Liver (tissue), 3 donors: ENCODE data around the gene REPS1.

Experiments
- EGR1 ChIP-seq, 2 donors: IDR thresholded peaks; 2 replicates each; pipeline ENCODE4 v1.6.1; 2016 to 2018; ENCODE audit warnings: antibody characterized with exemption in 2 of 2, low read depth in 2 of 2
- FOXA2 ChIP-seq: IDR thresholded peaks from 2 replicates; pipeline ENCODE4 v1.6.1; 2016; ENCODE audit warnings: antibody characterized with exemption
- GABPA ChIP-seq, 2 donors: IDR thresholded peaks in 1 of 2; conservative IDR thresholded peaks in 1 of 2; 2 replicates each; pipeline ENCODE4 v1.6.1; 2016; ENCODE audit warnings: antibody characterized with exemption in 2 of 2, mild to moderate bottlenecking in 1 of 2, moderate library complexity in 1 of 2
- JUND ChIP-seq, 2 donors: IDR thresholded peaks; 2 replicates each; pipeline ENCODE4 v1.6.1; 2016; ENCODE audit warnings: antibody characterized with exemption in 2 of 2
- RAD21 ChIP-seq, 2 donors: IDR thresholded peaks; 2 replicates each; pipeline ENCODE4 v1.6.1; 2016; ENCODE audit warnings: antibody characterized with exemption in 2 of 2, mild to moderate bottlenecking in 2 of 2
- SP1 ChIP-seq: IDR thresholded peaks from 2 replicates; pipeline ENCODE4 v1.6.1; 2018; ENCODE audit warnings: antibody characterized with exemption, mild to moderate bottlenecking
- TAF1 ChIP-seq: conservative IDR thresholded peaks from 2 replicates; pipeline ENCODE4 v1.6.1; 2016; ENCODE audit warnings: antibody characterized with exemption, mild to moderate bottlenecking
- YY1 ChIP-seq: IDR thresholded peaks from 2 replicates; pipeline ENCODE4 v1.6.1; 2016; ENCODE audit warnings: antibody characterized with exemption, mild to moderate bottlenecking
- TF ChIP-seq, protein P1 (sequence below): fragments of 150-350 bp; IDR thresholded peaks from 2 replicates; pipeline ENCODE4 v1.5.1; 2017; ENCODE audit warnings: improper control_type of control experiment, low read depth, low read length; ENCODE audit not compliant: missing input control
- TF ChIP-seq, protein P2 (sequence below): IDR thresholded peaks from 2 replicates; pipeline ENCODE4 v1.6.1; 2016; ENCODE audit warnings: antibody characterized with exemption, mild to moderate bottlenecking
- TF ChIP-seq, protein P3 (sequence below): IDR thresholded peaks from 2 replicates; pipeline ENCODE4 v1.6.1; 2016; ENCODE audit warnings: antibody characterized with exemption
- TF ChIP-seq, protein P4 (sequence below): IDR thresholded peaks from 2 replicates; pipeline ENCODE4 v1.6.1; 2016; ENCODE audit warnings: antibody characterized with exemption
- donor health status: healthy.
- donor health status: healthy.

DNA sequence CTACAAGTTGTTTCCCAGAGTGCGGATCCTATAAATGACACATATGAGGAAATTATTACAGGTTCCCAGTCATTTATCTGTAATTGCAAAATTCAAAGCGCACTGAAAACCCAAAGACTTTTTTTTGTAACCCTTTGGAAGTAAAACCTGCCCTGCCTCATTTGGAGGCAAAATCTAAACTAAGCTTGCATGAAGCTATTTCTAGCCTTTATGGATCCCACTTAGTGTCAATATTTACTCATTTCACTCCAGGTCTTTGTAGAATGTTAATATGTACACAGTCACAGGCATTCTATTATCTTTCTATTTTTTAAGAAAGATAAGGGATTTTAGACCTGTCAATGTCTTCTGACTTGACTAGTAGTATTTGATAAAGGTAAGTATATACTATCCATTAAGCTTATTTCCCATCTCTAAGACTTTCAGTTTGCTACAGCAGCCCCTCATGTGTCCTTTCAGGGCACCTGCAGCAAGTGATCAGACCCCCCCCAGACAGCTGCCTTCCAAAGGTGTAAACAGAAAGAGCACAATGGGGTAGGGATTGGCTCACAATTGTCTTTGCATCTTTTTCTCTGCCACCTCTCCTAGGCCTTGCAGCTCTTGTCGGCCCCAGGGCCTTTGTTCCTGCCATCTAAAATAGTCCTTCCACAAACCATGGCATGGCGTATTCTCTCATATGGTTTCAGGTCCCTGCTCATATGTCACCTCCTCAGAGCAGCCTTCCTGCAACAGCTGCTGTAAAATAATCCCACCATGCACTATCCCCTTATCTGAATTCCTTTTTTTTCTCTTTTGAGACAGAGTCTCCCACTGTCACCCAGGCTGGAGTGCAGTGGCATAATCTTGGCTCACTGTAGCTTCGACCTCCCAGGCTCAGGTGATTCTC lies 1.3 kb upstream of the REPS1 start:
- TF ChIP-seq SP1 = no peak
- TF ChIP-seq, protein P1, sequence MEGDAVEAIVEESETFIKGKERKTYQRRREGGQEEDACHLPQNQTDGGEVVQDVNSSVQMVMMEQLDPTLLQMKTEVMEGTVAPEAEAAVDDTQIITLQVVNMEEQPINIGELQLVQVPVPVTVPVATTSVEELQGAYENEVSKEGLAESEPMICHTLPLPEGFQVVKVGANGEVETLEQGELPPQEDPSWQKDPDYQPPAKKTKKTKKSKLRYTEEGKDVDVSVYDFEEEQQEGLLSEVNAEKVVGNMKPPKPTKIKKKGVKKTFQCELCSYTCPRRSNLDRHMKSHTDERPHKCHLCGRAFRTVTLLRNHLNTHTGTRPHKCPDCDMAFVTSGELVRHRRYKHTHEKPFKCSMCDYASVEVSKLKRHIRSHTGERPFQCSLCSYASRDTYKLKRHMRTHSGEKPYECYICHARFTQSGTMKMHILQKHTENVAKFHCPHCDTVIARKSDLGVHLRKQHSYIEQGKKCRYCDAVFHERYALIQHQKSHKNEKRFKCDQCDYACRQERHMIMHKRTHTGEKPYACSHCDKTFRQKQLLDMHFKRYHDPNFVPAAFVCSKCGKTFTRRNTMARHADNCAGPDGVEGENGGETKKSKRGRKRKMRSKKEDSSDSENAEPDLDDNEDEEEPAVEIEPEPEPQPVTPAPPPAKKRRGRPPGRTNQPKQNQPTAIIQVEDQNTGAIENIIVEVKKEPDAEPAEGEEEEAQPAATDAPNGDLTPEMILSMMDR = no peak
- TF ChIP-seq, protein P2, sequence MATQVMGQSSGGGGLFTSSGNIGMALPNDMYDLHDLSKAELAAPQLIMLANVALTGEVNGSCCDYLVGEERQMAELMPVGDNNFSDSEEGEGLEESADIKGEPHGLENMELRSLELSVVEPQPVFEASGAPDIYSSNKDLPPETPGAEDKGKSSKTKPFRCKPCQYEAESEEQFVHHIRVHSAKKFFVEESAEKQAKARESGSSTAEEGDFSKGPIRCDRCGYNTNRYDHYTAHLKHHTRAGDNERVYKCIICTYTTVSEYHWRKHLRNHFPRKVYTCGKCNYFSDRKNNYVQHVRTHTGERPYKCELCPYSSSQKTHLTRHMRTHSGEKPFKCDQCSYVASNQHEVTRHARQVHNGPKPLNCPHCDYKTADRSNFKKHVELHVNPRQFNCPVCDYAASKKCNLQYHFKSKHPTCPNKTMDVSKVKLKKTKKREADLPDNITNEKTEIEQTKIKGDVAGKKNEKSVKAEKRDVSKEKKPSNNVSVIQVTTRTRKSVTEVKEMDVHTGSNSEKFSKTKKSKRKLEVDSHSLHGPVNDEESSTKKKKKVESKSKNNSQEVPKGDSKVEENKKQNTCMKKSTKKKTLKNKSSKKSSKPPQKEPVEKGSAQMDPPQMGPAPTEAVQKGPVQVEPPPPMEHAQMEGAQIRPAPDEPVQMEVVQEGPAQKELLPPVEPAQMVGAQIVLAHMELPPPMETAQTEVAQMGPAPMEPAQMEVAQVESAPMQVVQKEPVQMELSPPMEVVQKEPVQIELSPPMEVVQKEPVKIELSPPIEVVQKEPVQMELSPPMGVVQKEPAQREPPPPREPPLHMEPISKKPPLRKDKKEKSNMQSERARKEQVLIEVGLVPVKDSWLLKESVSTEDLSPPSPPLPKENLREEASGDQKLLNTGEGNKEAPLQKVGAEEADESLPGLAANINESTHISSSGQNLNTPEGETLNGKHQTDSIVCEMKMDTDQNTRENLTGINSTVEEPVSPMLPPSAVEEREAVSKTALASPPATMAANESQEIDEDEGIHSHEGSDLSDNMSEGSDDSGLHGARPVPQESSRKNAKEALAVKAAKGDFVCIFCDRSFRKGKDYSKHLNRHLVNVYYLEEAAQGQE = no peak
- TF ChIP-seq RAD21 (IDR thresholded peaks at IDR 0.05) = no peak
- TF ChIP-seq GABPA (IDR thresholded peaks at IDR 0.05 in 1 of 2, conservative IDR thresholded peaks at IDR 0.05 in 1 of 2) = no peak
- no peak for TF ChIP-seq YY1
- no peak for TF ChIP-seq TAF1
- peak; percentile 86 for TF ChIP-seq FOXA2
- TF ChIP-seq EGR1 (IDR thresholded peaks at IDR 0.05; ENCODE audit: low read depth in 2 of 2) = no peak
- no peak for TF ChIP-seq JUND (IDR thresholded peaks at IDR 0.05)
- TF ChIP-seq, protein P3, sequence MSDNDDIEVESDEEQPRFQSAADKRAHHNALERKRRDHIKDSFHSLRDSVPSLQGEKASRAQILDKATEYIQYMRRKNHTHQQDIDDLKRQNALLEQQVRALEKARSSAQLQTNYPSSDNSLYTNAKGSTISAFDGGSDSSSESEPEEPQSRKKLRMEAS = peak; percentile 27
- TF ChIP-seq, protein P4, sequence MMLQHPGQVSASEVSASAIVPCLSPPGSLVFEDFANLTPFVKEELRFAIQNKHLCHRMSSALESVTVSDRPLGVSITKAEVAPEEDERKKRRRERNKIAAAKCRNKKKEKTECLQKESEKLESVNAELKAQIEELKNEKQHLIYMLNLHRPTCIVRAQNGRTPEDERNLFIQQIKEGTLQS = no peak
